ENCODE data around the gene ERCC4.
A peak's percentile ranks its signal among the peaks of the same experiment; 100 is the strongest.
"Not testable (repeated sequence)": the region's sequence is repeated elsewhere in the genome, so short reads cannot be mapped to it uniquely, and the experiment has no call there.

Gene ERCC4

DNA sequence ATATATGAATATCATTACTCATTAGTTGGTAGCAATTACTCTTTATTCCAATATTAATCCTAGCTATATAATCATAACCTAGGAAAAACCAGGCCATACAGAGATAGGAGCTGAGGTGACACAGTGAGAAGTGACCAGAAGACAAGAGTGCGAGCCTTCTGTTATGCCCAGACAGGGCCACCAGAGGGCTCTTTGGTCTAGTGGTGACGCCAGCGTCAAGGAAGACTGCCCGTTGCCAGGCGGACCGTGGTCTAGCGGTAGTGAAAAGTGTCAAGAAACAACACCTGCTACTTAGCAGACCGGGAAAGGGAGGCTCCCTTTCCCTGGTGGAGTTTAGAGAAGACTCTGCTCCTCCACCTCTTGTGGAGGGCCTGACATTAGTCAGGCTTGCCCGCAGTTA lies 15.1 kb upstream of the ERCC4 start:
- H3K4me3 ChIP-seq (ENCODE audit: low read length); H2AFZ ChIP-seq (ENCODE audit: low read depth, low read length); H3K9ac ChIP-seq (ENCODE audit: low read length); H3K79me2 ChIP-seq (ENCODE audit: low read length); H3K9me3 ChIP-seq (ENCODE audit: insufficient read depth, low read length); H4K20me1 ChIP-seq (ENCODE audit: insufficient read depth, low read length); H3K4me1 ChIP-seq (ENCODE audit: low read length); H3K36me3 ChIP-seq (replicated peaks; ENCODE audit: low read depth, low read length); H3K27ac ChIP-seq (ENCODE audit: low read length): not testable (repeated sequence)
- TF ChIP-seq, protein P1, sequence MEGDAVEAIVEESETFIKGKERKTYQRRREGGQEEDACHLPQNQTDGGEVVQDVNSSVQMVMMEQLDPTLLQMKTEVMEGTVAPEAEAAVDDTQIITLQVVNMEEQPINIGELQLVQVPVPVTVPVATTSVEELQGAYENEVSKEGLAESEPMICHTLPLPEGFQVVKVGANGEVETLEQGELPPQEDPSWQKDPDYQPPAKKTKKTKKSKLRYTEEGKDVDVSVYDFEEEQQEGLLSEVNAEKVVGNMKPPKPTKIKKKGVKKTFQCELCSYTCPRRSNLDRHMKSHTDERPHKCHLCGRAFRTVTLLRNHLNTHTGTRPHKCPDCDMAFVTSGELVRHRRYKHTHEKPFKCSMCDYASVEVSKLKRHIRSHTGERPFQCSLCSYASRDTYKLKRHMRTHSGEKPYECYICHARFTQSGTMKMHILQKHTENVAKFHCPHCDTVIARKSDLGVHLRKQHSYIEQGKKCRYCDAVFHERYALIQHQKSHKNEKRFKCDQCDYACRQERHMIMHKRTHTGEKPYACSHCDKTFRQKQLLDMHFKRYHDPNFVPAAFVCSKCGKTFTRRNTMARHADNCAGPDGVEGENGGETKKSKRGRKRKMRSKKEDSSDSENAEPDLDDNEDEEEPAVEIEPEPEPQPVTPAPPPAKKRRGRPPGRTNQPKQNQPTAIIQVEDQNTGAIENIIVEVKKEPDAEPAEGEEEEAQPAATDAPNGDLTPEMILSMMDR (IDR thresholded peaks at IDR 0.05; ENCODE audit: low read depth, low read length), result peak; percentile 51
- Histone ChIP-seq H3K27me3 (ENCODE audit: low read depth, low read length) (peaks cover 28% of the 10 kb centered on the region), H3K4me2 (ENCODE audit: low read length) (peak overlapping the region; percentile 36)

DNA sequence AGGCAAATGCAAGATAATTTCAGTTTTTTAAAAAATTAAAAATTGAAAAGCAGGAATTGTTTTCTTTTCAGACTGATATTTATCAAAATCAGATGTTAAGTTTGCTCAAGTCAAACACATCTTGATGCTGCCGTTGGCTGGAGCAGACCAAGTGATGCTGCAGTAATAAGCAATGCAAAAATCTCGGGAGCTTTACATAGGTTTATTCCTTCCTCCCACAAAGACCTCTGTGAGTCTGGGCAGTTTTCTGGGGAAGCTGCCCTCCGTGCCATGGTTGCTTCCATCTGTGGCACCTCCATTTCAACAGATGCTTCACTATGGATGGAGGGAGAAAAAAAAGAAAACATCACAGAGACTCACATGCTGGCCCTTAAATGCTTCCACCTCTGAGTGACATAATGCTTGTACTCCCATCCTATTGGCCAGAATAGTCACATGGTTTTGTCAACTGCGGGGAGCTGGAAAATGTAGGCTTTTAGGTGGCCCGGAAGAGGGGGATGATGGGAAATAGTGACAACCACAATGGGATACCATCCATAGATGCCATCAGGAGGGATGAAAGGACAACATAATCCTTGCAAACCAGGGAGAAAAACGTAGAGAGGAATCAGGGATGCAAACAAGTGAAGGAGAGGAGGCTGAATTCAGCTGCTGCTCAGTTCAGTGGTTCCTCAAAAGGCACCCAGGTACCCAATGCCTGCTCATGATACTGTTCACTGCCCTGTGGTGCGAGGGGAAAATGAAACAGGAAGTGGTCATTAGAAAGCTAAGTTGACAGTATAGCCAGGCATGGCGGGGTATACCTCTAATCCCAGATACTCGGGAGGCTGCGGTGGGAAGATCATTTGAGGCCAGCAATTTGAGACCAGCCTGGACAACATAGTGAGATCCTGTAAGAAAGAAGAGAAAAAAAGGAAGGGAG lies 13.5 kb upstream of the ERCC4 start:
- H3K4me2 ChIP-seq (ENCODE audit: low read length), result peak overlapping the region; percentile 40

DNA sequence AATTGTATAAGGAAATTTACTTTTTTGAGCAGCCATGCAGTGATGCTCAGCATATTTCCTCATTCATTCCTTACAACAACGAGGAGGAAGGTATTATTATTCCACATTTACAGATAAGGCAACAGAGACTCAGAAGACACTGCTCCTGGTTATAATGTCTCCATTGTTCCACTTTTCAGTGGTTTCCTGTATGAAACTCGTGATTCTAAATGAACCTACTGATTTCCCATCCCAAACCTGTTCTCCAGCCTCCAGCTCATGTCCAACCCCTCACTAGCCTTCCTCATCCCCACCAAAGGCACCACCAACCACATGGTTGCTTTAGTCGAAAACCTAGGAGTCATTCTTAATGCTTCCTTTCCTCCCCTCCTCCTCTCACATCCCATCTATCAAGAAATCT lies 12.5 kb upstream of the ERCC4 start:
- Histone ChIP-seq H3K4me3 (ENCODE audit: low read length) (no peak overlapping the region), H3K27me3 (ENCODE audit: low read depth, low read length) (peaks cover 31% of the 10 kb centered on the region), H2AFZ (ENCODE audit: low read depth, low read length) (no peak overlapping the region), H3K9me3 (ENCODE audit: insufficient read depth, low read length) (no peaks in the 10 kb centered on the region), H3K4me1 (ENCODE audit: low read length) (peaks cover 7% of the 10 kb centered on the region), H4K20me1 (ENCODE audit: insufficient read depth, low read length) (no peaks in the 10 kb centered on the region), H3K36me3 (replicated peaks; ENCODE audit: low read depth, low read length) (no peaks in the 10 kb centered on the region), H3K9ac (ENCODE audit: low read length) (no peak overlapping the region), H3K79me2 (ENCODE audit: low read length) (no peaks in the 10 kb centered on the region), H3K4me2 (ENCODE audit: low read length) (no peak overlapping the region), H3K27ac (ENCODE audit: low read length) (no peak overlapping the region)
- TF ChIP-seq, protein P1 (IDR thresholded peaks at IDR 0.05; ENCODE audit: low read depth, low read length), result no peak

More for the DNA sequence above, 13.5 kb upstream of the ERCC4 start:
- TF ChIP-seq EZH2phosphoT487 (IDR thresholded peaks at IDR 0.05; ENCODE audit: low read depth), result no peak
- TF ChIP-seq, protein P1 (IDR thresholded peaks at IDR 0.05; ENCODE audit: low read depth, low read length), result no peak
- Histone ChIP-seq H3K9me3 (ENCODE audit: insufficient read depth, low read length) (no peaks in the 10 kb centered on the region), H2AFZ (ENCODE audit: low read depth, low read length) (no peak overlapping the region), H3K4me3 (ENCODE audit: low read length) (peak overlapping the region; percentile 5; the same call in 1 of the 2 replicates), H3K79me2 (ENCODE audit: low read length) (no peaks in the 10 kb centered on the region), H3K9ac (ENCODE audit: low read length) (no peak overlapping the region), H4K20me1 (ENCODE audit: insufficient read depth, low read length) (no peaks in the 10 kb centered on the region), H3K27me3 (ENCODE audit: low read depth, low read length) (peaks cover 31% of the 10 kb centered on the region), H3K4me1 (ENCODE audit: low read length) (peaks cover 7% of the 10 kb centered on the region), H3K36me3 (replicated peaks; ENCODE audit: low read depth, low read length) (no peaks in the 10 kb centered on the region), H3K27ac (ENCODE audit: low read length) (no peak overlapping the region)

DNA sequence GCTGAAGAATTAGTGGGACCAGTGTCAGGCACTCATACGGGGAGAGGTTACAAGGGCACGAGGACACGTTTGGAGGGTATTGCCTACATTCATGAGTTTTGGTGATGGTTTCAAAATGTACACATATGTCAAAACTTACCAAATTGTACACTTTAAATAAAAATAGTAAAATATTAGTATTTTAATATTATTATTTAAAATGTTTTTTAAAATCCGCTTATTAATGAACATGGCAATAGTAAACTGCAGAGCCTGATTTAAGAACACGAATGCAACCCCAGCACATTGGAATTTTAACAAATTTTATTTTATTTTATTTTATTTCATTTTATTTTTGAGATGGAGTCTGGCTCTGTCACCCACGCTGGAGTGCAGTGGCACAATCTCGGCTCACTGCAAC lies 10.9 kb upstream of the ERCC4 start:
- Histone ChIP-seq H3K9me3 (ENCODE audit: insufficient read depth, low read length) (no peaks in the 10 kb centered on the region), H3K4me1 (ENCODE audit: low read length) (peaks cover 7% of the 10 kb centered on the region), H3K27ac (ENCODE audit: low read length) (no peak overlapping the region), H3K36me3 (replicated peaks; ENCODE audit: low read depth, low read length) (no peaks in the 10 kb centered on the region), H3K4me2 (ENCODE audit: low read length) (no peak overlapping the region), H3K79me2 (ENCODE audit: low read length) (no peaks in the 10 kb centered on the region), H3K4me3 (ENCODE audit: low read length) (no peak overlapping the region), H3K27me3 (ENCODE audit: low read depth, low read length) (peaks cover 36% of the 10 kb centered on the region), H2AFZ (ENCODE audit: low read depth, low read length) (no peak overlapping the region), H4K20me1 (ENCODE audit: insufficient read depth, low read length) (no peaks in the 10 kb centered on the region), H3K9ac (ENCODE audit: low read length) (no peak overlapping the region)
- no peak for TF ChIP-seq EZH2phosphoT487 (IDR thresholded peaks at IDR 0.05; ENCODE audit: low read depth)
- TF ChIP-seq, protein P1 (IDR thresholded peaks at IDR 0.05; ENCODE audit: low read depth, low read length), result no peak

Measured in OCI-LY3 (cell line).